ENCODE measurements around the gene CERK. TPM values are rescaled to one million over a fixed set of nuclear protein-coding genes. Genes with fewer than 3 reads are reported as not detected.

The CERK gene
- total and polyA plus RNA-seq, 4 donors = 7.9 to 24.3 (median 10.2) TPM

- Histone ChIP-seq H3K27ac (ENCODE audit: low read depth in 1 of 2, low read length in 2 of 2) (no peak overlapping the region), H3K9me3 (ENCODE audit: control insufficient read depth in 4 of 4, low read length in 3 of 4) (no peaks in the 10 kb centered on the region), H3K9ac (ENCODE audit: low read depth in 1 of 2, low read length in 2 of 2) (no peak overlapping the region), H3K36me3 (ENCODE audit: control insufficient read depth in 4 of 4, insufficient read depth in 3 of 4, low read depth in 1 of 4, low read length in 3 of 4) (peaks cover 24 to 57% (median 39%) of the 10 kb centered on the region in 4 donors), H3K4me3 (ENCODE audit: low read depth in 1 of 3, low read length in 3 of 3) (no peak overlapping the region), H3K27me3 (ENCODE audit: control insufficient read depth in 4 of 4, insufficient read depth in 4 of 4, low read length in 3 of 4) (no peaks in the 10 kb centered on the region), H3K4me1 (ENCODE audit: control insufficient read depth in 4 of 4, insufficient read depth in 4 of 4, low read length in 3 of 4) (peaks cover 2 to 19% (median 11%) of the 10 kb centered on the region in 4 donors)
- WGBS = 96% methylated on average over 13 of the region's 13 CpGs
- TF ChIP-seq MAX (IDR thresholded peaks at IDR 0.05) (no peak), GABPA (IDR thresholded peaks at IDR 0.05 in 1 of 2, conservative IDR thresholded peaks at IDR 0.05 in 1 of 2) (no peak), TAF1 (conservative IDR thresholded peaks at IDR 0.05) (no peak), JUND (IDR thresholded peaks at IDR 0.05) (no peak), EGR1 (IDR thresholded peaks at IDR 0.05; ENCODE audit: low read depth in 2 of 2) (no peak), RXRA (IDR thresholded peaks at IDR 0.05) (no peak), HNF4G (IDR thresholded peaks at IDR 0.05) (no peak), CTCF (IDR thresholded peaks at IDR 0.05; ENCODE audit: low read depth, low read length, missing input control) (no peak), RAD21 (IDR thresholded peaks at IDR 0.05) (no peak), FOXA1 (IDR thresholded peaks at IDR 0.05) (no peak), ZBTB33 (IDR thresholded peaks at IDR 0.05) (no peak), SP1 (IDR thresholded peaks at IDR 0.05) (no peak), NR2F2 (IDR thresholded peaks at IDR 0.05) (no peak), HNF4A (conservative IDR thresholded peaks at IDR 0.05) (no peak), YY1 (IDR thresholded peaks at IDR 0.05) (no peak)
- TF ChIP-seq, protein P1, sequence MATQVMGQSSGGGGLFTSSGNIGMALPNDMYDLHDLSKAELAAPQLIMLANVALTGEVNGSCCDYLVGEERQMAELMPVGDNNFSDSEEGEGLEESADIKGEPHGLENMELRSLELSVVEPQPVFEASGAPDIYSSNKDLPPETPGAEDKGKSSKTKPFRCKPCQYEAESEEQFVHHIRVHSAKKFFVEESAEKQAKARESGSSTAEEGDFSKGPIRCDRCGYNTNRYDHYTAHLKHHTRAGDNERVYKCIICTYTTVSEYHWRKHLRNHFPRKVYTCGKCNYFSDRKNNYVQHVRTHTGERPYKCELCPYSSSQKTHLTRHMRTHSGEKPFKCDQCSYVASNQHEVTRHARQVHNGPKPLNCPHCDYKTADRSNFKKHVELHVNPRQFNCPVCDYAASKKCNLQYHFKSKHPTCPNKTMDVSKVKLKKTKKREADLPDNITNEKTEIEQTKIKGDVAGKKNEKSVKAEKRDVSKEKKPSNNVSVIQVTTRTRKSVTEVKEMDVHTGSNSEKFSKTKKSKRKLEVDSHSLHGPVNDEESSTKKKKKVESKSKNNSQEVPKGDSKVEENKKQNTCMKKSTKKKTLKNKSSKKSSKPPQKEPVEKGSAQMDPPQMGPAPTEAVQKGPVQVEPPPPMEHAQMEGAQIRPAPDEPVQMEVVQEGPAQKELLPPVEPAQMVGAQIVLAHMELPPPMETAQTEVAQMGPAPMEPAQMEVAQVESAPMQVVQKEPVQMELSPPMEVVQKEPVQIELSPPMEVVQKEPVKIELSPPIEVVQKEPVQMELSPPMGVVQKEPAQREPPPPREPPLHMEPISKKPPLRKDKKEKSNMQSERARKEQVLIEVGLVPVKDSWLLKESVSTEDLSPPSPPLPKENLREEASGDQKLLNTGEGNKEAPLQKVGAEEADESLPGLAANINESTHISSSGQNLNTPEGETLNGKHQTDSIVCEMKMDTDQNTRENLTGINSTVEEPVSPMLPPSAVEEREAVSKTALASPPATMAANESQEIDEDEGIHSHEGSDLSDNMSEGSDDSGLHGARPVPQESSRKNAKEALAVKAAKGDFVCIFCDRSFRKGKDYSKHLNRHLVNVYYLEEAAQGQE (IDR thresholded peaks at IDR 0.05) = no peak
- TF ChIP-seq, protein P2, sequence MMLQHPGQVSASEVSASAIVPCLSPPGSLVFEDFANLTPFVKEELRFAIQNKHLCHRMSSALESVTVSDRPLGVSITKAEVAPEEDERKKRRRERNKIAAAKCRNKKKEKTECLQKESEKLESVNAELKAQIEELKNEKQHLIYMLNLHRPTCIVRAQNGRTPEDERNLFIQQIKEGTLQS (IDR thresholded peaks at IDR 0.05) = no peak
- no peak for DNase-seq (ENCODE audit: low spot score)
Observed at GRCh38 chr22:46664301-46664855, 73.7 kb downstream of the CERK start.
